ENCODE measurements around the gene SNAP47.
"Not testable (repeated sequence)": the region's sequence is repeated elsewhere in the genome, so short reads cannot be mapped to it uniquely, and the experiment has no call there.

DNA sequence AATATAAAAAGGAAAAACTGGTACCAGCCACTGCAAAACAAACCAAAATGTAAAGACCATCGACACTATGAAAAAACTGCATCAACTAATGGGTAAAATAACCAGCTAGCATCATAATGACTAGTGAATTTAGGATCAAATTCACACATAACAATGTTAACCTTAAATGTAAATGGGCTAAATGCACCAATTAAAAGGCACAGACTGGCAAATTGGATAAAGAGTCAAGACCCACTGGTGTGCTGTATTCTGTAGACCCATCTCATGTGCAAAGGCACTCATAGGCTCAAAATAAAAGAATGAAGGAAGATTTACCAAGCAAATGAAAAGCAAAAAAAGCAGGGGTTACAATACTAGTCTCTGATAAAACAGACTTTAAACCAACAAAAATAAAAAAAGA is 33.6 kb upstream of the SNAP47 start:
- not testable (repeated sequence) for TF ChIP-seq CTCF, POLR2A (IDR thresholded peaks at IDR 0.05)

All from prostate gland (tissue), 2 donors.